Vagina (tissue), 2 donors: ENCODE data around the gene COL4A5. TPM values are rescaled to one million over a fixed set of nuclear protein-coding genes. Genes with fewer than 3 reads are reported as not detected.

Experiments
- DNase-seq, 2 donors: peaks; one replicate each; pipeline ENCODE4 v3.0.0-alpha.2; 2017; ENCODE audit errors: extremely low spot score in 2 of 2
- H3K27ac ChIP-seq: fragments of 200-600 bp; sonication (generic); one replicate; pipeline ENCODE4 v1.5.1; 2019
- H3K27me3 ChIP-seq: fragments of 200-600 bp; sonication (generic); one replicate; pipeline ENCODE4 v1.5.1; 2019
- H3K36me3 ChIP-seq, 2 donors: fragments of 200-600 bp; sonication (generic); one replicate each; pipeline ENCODE4 v1.5.1; 2017 to 2019
- H3K4me1 ChIP-seq: fragments of 200-600 bp; sonication (generic); one replicate; pipeline ENCODE4 v1.5.1; 2019
- H3K4me3 ChIP-seq, 2 donors: fragments of 200-600 bp; sonication (generic); 1 replicate in 1 of 2; 2 replicates in 1 of 2; pipeline ENCODE4 v1.5.1; 2016 to 2019
- H3K9me3 ChIP-seq: fragments of 200-600 bp; sonication (generic); one replicate; pipeline ENCODE4 v1.5.1; 2019
- POLR2A ChIP-seq, 2 donors: fragments of 450-650 bp; IDR thresholded peaks; one replicate each; pipeline ENCODE4 v1.6.1; 2017; ENCODE audit warnings: antibody characterized with exemption in 2 of 2, mild to moderate bottlenecking in 2 of 2, moderate library complexity in 2 of 2
- POLR2AphosphoS5 ChIP-seq, 2 donors: sonication (generic); formaldehyde crosslinking; IDR thresholded peaks; one replicate each; pipeline ENCODE4 v1.9.0; 2017; ENCODE audit warnings: antibody characterized with exemption in 2 of 2, mild to moderate bottlenecking in 2 of 2, low read depth in 1 of 2; ENCODE audit not compliant: insufficient read depth in 1 of 2
- intact Hi-C: fragments of 100-400 bp; cut with DNase I; formaldehyde crosslinking; loops from one replicate; pipeline ENCODE4 v1.15.1; 2023
- total RNA-seq: library from RNA; depleted of rRNA; stranded (reverse); fragments of >200 nt; gene quantifications from one replicate; pipeline ENCODE4 v1.2.3, GENCODE V29; 2016
- TF ChIP-seq, protein P1 (sequence below), 3 experiments: fragments of 450-650 bp in 2 of 3; fragments of 200-600 bp in 1 of 3; sonication (generic) in 1 of 3; IDR thresholded peaks; one replicate each; pipeline ENCODE4 v1.5.1; 2017 to 2019; ENCODE audit warnings: antibody characterized with exemption in 3 of 3, mild to moderate bottlenecking in 2 of 3, moderate library complexity in 2 of 3

COL4A5 gene
- total RNA-seq, 1 donor from 2014 or later, result 36.3 TPM

GRCh38 chrX:108702530-108702929 lies 262.9 kb downstream of the COL4A5 start:
- intact Hi-C loops, result no loop called here
- no peak for DNase-seq
- no peaks in the 10 kb centered on the region for H3K4me1 ChIP-seq
- H3K27ac ChIP-seq, result no peak overlapping the region
- H3K4me3 ChIP-seq, result no peak overlapping the region
- no peaks in the 10 kb centered on the region for H3K36me3 ChIP-seq
- no peaks in the 10 kb centered on the region for H3K27me3 ChIP-seq
- no peaks in the 10 kb centered on the region for H3K9me3 ChIP-seq
- TF ChIP-seq POLR2AphosphoS5 (IDR thresholded peaks at IDR 0.05; ENCODE audit: insufficient read depth in 1 of 2, low read depth in 1 of 2), result no peak
- TF ChIP-seq, protein P1, sequence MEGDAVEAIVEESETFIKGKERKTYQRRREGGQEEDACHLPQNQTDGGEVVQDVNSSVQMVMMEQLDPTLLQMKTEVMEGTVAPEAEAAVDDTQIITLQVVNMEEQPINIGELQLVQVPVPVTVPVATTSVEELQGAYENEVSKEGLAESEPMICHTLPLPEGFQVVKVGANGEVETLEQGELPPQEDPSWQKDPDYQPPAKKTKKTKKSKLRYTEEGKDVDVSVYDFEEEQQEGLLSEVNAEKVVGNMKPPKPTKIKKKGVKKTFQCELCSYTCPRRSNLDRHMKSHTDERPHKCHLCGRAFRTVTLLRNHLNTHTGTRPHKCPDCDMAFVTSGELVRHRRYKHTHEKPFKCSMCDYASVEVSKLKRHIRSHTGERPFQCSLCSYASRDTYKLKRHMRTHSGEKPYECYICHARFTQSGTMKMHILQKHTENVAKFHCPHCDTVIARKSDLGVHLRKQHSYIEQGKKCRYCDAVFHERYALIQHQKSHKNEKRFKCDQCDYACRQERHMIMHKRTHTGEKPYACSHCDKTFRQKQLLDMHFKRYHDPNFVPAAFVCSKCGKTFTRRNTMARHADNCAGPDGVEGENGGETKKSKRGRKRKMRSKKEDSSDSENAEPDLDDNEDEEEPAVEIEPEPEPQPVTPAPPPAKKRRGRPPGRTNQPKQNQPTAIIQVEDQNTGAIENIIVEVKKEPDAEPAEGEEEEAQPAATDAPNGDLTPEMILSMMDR (IDR thresholded peaks at IDR 0.05), result no peak
- no peak for TF ChIP-seq POLR2A (IDR thresholded peaks at IDR 0.05)

GRCh38 chrX:108704839-108705238 lies 265.2 kb downstream of the COL4A5 start:
- H3K27me3 ChIP-seq, result no peaks in the 10 kb centered on the region
- no peak overlapping the region for H3K4me3 ChIP-seq
- TF ChIP-seq POLR2AphosphoS5 (IDR thresholded peaks at IDR 0.05; ENCODE audit: insufficient read depth in 1 of 2, low read depth in 1 of 2), result no peak
- TF ChIP-seq, protein P1 (IDR thresholded peaks at IDR 0.05), result no peak
- TF ChIP-seq POLR2A (IDR thresholded peaks at IDR 0.05), result no peak
- no peak for DNase-seq
- intact Hi-C loops, result no loop called here
- no peaks in the 10 kb centered on the region for H3K4me1 ChIP-seq
- no peak overlapping the region for H3K27ac ChIP-seq
- H3K36me3 ChIP-seq, result no peaks in the 10 kb centered on the region
- no peaks in the 10 kb centered on the region for H3K9me3 ChIP-seq

- H3K9me3 ChIP-seq, result no peaks in the 10 kb centered on the region
- intact Hi-C loops, result no loop called here
- TF ChIP-seq POLR2A (IDR thresholded peaks at IDR 0.05) (no peak), POLR2AphosphoS5 (IDR thresholded peaks at IDR 0.05; ENCODE audit: insufficient read depth in 1 of 2, low read depth in 1 of 2) (no peak)
- TF ChIP-seq, protein P1 (IDR thresholded peaks at IDR 0.05), result no peak
These were observed 273.2 kb downstream of the COL4A5 start for GRCh38 chrX:108712886-108713285.

DNA sequence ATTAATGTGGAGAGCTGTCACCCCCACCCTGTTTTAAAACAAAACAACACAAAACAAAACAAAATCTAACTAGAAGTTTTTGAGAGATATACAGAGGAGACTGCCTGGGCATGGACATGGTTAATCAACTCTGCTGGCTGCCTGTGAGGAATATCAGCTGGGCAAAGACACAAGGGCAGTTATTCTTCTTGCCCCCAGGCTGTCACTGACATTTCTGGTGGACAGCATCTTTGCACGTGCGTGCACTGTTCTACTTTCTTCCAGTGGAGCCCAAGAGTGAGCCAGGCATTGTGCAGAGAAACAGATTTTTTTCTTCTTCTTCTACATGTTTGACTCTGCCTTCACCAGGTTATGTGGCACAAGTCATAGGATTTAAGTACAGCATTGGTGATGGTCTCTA lies 282.9 kb downstream of the COL4A5 start:
- no peak overlapping the region for H3K4me3 ChIP-seq
- H3K36me3 ChIP-seq, result no peaks in the 10 kb centered on the region
- H3K27me3 ChIP-seq, result no peaks in the 10 kb centered on the region
- no peak for TF ChIP-seq POLR2A (IDR thresholded peaks at IDR 0.05)
- no peak for TF ChIP-seq POLR2AphosphoS5 (IDR thresholded peaks at IDR 0.05; ENCODE audit: insufficient read depth in 1 of 2, low read depth in 1 of 2)
- TF ChIP-seq, protein P1 (IDR thresholded peaks at IDR 0.05), result no peak
- no peaks in the 10 kb centered on the region for H3K9me3 ChIP-seq
- H3K4me1 ChIP-seq, result no peaks in the 10 kb centered on the region
- no peak for DNase-seq
- no peak overlapping the region for H3K27ac ChIP-seq
- intact Hi-C loops, result no loop called here

More at GRCh38 chrX:108712886-108713285, 273.2 kb downstream of the COL4A5 start:
- H3K27ac ChIP-seq, result no peak overlapping the region
- H3K4me3 ChIP-seq, result no peak overlapping the region
- no peak for DNase-seq
- H3K4me1 ChIP-seq, result no peaks in the 10 kb centered on the region
- H3K27me3 ChIP-seq, result no peaks in the 10 kb centered on the region
- no peaks in the 10 kb centered on the region for H3K36me3 ChIP-seq

DNA sequence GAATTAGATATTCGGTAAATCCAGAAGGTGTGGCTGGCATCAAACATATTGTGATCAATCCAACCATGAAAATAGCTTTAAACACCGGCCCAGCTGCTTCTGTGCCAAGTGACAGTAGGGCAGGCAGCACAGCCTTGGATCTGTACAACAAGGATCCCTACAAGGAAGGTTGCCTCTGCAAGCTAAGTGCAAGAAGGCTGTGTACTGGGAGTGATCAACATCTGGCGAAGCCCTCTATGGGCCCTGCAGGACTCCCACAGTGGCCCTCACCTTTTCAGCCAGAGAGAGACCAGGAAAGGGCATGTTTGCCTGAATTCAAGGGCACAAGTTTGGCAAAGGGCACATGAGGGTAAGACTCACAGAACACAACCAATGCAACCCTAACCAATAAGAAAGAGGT lies 287.1 kb downstream of the COL4A5 start:
- no peaks in the 10 kb centered on the region for H3K4me1 ChIP-seq
- H3K27me3 ChIP-seq, result no peaks in the 10 kb centered on the region
- no peak overlapping the region for H3K4me3 ChIP-seq
- H3K36me3 ChIP-seq, result no peaks in the 10 kb centered on the region
- TF ChIP-seq, protein P1 (IDR thresholded peaks at IDR 0.05), result no peak
- no peak for TF ChIP-seq POLR2A (IDR thresholded peaks at IDR 0.05)
- no peak for TF ChIP-seq POLR2AphosphoS5 (IDR thresholded peaks at IDR 0.05; ENCODE audit: insufficient read depth in 1 of 2, low read depth in 1 of 2)
- intact Hi-C loops, result no loop called here
- no peak for DNase-seq
- H3K9me3 ChIP-seq, result no peaks in the 10 kb centered on the region
- no peak overlapping the region for H3K27ac ChIP-seq
